Tibial artery (tissue), 4 donors: ENCODE data around the gene FXYD6.

Experiments
- DNase-seq, 2 donors: peaks; one replicate each; pipeline ENCODE4 v3.0.0-alpha.2; 2019
- H3K27ac ChIP-seq, 2 donors: fragments of 200-600 bp; sonication (generic) in 1 of 2; 1 replicate in 1 of 2; 2 replicates in 1 of 2; pipeline ENCODE4 v1.5.1; 2018 to 2019; ENCODE audit warnings: mild to moderate bottlenecking in 1 of 2
- H3K27me3 ChIP-seq, 2 donors: fragments of 200-600 bp; sonication (generic) in 1 of 2; one replicate each; pipeline versions ENCODE4 v1.5.1 to v1.6.0; 2016 to 2019
- H3K36me3 ChIP-seq, 3 donors: fragments of 200-600 bp; sonication (generic) in 2 of 3; one replicate each; pipeline ENCODE4 v1.5.1; 2016 to 2019; ENCODE audit warnings: mild to moderate bottlenecking in 2 of 3
- H3K4me1 ChIP-seq, 4 donors: fragments of 200-600 bp; sonication (generic) in 2 of 4; 1 replicate in 3 of 4; 2 replicates in 1 of 4; pipeline ENCODE4 v1.5.1; 2016 to 2019
- H3K4me3 ChIP-seq, 2 donors: fragments of 200-600 bp; sonication (generic) in 1 of 2; 1 replicate in 1 of 2; 2 replicates in 1 of 2; pipeline ENCODE4 v1.5.1; 2018 to 2019; ENCODE audit warnings: mild to moderate bottlenecking in 2 of 2
- H3K9me3 ChIP-seq, 3 donors: fragments of 200-600 bp; sonication (generic) in 1 of 3; one replicate each; pipeline ENCODE4 v1.5.1; 2016 to 2019
- intact Hi-C: fragments of 100-400 bp; cut with DNase I; formaldehyde crosslinking; loops from one replicate; pipeline ENCODE4 v1.15.0; 2023; ENCODE audit warnings: low total_unique reads
- TF ChIP-seq, protein P1 (sequence below), 2 experiments: fragments of 200-600 bp in 1 of 2; fragments of 450-650 bp in 1 of 2; IDR thresholded peaks; one replicate each; pipeline ENCODE4 v1.5.1; 2017 to 2019; ENCODE audit warnings: antibody characterized with exemption in 2 of 2, mild to moderate bottlenecking in 1 of 2, moderate library complexity in 1 of 2

The FXYD6 gene

GRCh38 chr11:117855912-117856651, 20.4 kb downstream of the FXYD6 start:
- no peaks in the 10 kb centered on the region for H3K4me1 ChIP-seq
- H3K36me3 ChIP-seq = no peaks in the 10 kb centered on the region
- H3K4me3 ChIP-seq = no peak overlapping the region
- TF ChIP-seq, protein P1, sequence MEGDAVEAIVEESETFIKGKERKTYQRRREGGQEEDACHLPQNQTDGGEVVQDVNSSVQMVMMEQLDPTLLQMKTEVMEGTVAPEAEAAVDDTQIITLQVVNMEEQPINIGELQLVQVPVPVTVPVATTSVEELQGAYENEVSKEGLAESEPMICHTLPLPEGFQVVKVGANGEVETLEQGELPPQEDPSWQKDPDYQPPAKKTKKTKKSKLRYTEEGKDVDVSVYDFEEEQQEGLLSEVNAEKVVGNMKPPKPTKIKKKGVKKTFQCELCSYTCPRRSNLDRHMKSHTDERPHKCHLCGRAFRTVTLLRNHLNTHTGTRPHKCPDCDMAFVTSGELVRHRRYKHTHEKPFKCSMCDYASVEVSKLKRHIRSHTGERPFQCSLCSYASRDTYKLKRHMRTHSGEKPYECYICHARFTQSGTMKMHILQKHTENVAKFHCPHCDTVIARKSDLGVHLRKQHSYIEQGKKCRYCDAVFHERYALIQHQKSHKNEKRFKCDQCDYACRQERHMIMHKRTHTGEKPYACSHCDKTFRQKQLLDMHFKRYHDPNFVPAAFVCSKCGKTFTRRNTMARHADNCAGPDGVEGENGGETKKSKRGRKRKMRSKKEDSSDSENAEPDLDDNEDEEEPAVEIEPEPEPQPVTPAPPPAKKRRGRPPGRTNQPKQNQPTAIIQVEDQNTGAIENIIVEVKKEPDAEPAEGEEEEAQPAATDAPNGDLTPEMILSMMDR (IDR thresholded peaks at IDR 0.05) = no peak
- intact Hi-C loops = no loop called here
- H3K27me3 ChIP-seq = no peaks in the 10 kb centered on the region
- DNase-seq = no peak
- H3K9me3 ChIP-seq = peaks cover 0 to 5% (median 0%) of the 10 kb centered on the region in 3 donors
- H3K27ac ChIP-seq = no peak overlapping the region

- TF ChIP-seq, protein P1 (IDR thresholded peaks at IDR 0.05) = no peak
- peak in 1 of 2 donors; percentile 56 for DNase-seq
- no peaks in the 10 kb centered on the region for H3K27me3 ChIP-seq
These were observed 21.1 kb downstream of the FXYD6 start for GRCh38 chr11:117855186-117855845.

DNA sequence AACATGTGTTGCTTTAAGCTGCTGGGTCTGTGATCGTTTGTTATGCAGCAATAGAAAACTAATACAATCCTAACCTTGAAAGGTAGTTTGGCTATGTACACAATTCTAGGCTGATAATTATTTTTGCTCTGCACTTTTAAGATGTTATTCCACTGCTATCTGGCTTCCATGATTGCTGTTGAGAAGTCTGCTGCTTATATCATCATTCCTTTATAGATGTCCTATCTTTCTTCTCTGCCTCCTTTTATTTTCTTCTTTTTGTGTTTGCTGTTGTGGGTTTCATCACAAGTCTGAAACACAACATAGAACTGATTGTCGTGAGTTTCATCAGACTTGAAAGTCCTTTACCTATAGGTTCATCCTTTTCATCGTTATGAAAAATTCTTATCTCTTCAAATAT, 24.1 kb downstream of the FXYD6 start:
- Histone ChIP-seq H3K9me3 (peaks cover 0 to 5% (median 0%) of the 10 kb centered on the region in 3 donors), H3K27me3 (no peaks in the 10 kb centered on the region), H3K4me1 (no peaks in the 10 kb centered on the region), H3K27ac (no peak overlapping the region), H3K36me3 (no peaks in the 10 kb centered on the region), H3K4me3 (no peak overlapping the region)
- intact Hi-C loops = no loop called here
- DNase-seq = no peak
- TF ChIP-seq, protein P1 (IDR thresholded peaks at IDR 0.05) = no peak

More at GRCh38 chr11:117855186-117855845, 21.1 kb downstream of the FXYD6 start:
- peaks cover 0 to 5% (median 0%) of the 10 kb centered on the region in 3 donors for H3K9me3 ChIP-seq
- H3K27ac ChIP-seq = no peak overlapping the region
- no peaks in the 10 kb centered on the region for H3K4me1 ChIP-seq
- no peak overlapping the region for H3K4me3 ChIP-seq
- intact Hi-C loops = no loop called here
- H3K36me3 ChIP-seq = no peaks in the 10 kb centered on the region

DNA sequence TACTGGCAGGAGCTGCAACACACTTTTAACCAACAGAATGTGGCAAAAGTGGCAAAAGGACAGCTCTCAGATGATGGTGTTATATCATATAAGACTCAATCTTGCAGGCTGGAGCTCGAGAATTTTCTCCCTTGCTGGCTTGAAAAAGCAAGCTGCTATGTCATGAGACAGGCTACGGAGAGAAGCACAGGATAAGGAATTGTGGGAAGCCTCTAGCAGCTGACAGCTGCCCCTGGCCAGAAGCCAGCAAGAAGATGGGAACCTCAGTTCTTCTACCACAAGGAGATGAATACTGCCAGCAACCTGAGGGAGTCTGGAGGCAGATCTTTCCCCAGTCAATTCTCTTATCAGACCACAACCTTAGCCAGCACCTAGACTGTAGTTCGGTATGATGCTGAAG, 24.6 kb downstream of the FXYD6 start:
- Histone ChIP-seq H3K4me3 (no peak overlapping the region), H3K4me1 (no peaks in the 10 kb centered on the region), H3K36me3 (no peaks in the 10 kb centered on the region), H3K27me3 (no peaks in the 10 kb centered on the region), H3K27ac (no peak overlapping the region), H3K9me3 (peaks cover 0 to 5% (median 0%) of the 10 kb centered on the region in 3 donors)
- DNase-seq = peak; percentile 42 to 56
- TF ChIP-seq, protein P1 (IDR thresholded peaks at IDR 0.05) = no peak
- intact Hi-C loops = no loop called here

DNA sequence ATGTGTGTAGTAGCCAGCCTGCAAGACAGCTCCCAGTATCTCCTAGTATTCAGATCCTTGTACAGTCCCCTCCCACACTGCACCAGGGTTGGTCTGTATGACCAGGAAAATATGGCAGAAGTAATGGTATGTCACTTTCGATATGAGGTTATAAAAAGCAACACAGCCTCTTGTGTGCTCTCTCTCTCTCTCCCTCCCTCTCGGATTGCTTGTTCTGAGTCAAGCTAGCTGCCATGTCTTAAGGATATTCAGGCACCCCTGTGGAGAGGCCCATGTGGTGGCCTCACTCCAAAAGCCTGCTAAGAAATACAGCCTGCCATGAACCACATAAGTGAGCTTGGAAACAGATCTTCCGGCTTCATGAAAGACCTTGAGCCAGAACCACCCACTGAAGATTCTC, 25.4 kb downstream of the FXYD6 start:
- Histone ChIP-seq H3K36me3 (no peaks in the 10 kb centered on the region), H3K4me3 (no peak overlapping the region), H3K4me1 (no peaks in the 10 kb centered on the region), H3K27me3 (no peaks in the 10 kb centered on the region), H3K27ac (no peak overlapping the region), H3K9me3 (peaks cover 0 to 5% (median 0%) of the 10 kb centered on the region in 3 donors)
- DNase-seq = no peak
- intact Hi-C loops = no loop called here
- TF ChIP-seq, protein P1 (IDR thresholded peaks at IDR 0.05) = no peak
